GOT3 (cell line): ENCODE measurements around the gene TSPAN3.

Experiments used
- DNase-seq: peaks from one replicate; lab custom pipeline; 2025; ENCODE audit warnings: mixed read lengths; lab: John Stamatoyannopoulos, UW

Gene TSPAN3

GRCh38 chr15:77023576-77024272 is 47.2 kb downstream of the TSPAN3 start:
- DNase-seq = no peak

- no peak for DNase-seq
These were observed 48.0 kb downstream of the TSPAN3 start for GRCh38 chr15:77022646-77023575.

GRCh38 chr15:77021803-77022381 is 49.0 kb downstream of the TSPAN3 start:
- no peak for DNase-seq

- DNase-seq = no peak
These were observed 49.8 kb downstream of the TSPAN3 start for GRCh38 chr15:77021088-77021481.

GRCh38 chr15:77020348-77021087 is 50.4 kb downstream of the TSPAN3 start:
- DNase-seq = no peak

GRCh38 chr15:77019521-77020331 is 51.2 kb downstream of the TSPAN3 start:
- no peak for DNase-seq

GRCh38 chr15:77018796-77019505 is 52.0 kb downstream of the TSPAN3 start:
- DNase-seq = no peak

- no peak for DNase-seq
These were observed 52.9 kb downstream of the TSPAN3 start for GRCh38 chr15:77017761-77018720.

GRCh38 chr15:77017091-77017660 is 53.7 kb downstream of the TSPAN3 start:
- DNase-seq = no peak

GRCh38 chr15:77016321-77016695 is 54.6 kb downstream of the TSPAN3 start:
- DNase-seq = no peak

- no peak for DNase-seq
These were observed 55.1 kb downstream of the TSPAN3 start for GRCh38 chr15:77015646-77016320.

- no peak for DNase-seq
These were observed 56.5 kb downstream of the TSPAN3 start for GRCh38 chr15:77014132-77015081.

GRCh38 chr15:77013776-77014131 is 57.2 kb downstream of the TSPAN3 start:
- DNase-seq = no peak

- DNase-seq = no peak
These were observed 58.0 kb downstream of the TSPAN3 start for GRCh38 chr15:77012868-77013267.

GRCh38 chr15:77012117-77012712 is 58.7 kb downstream of the TSPAN3 start:
- no peak for DNase-seq

- no peak for DNase-seq
These were observed 60.1 kb downstream of the TSPAN3 start for GRCh38 chr15:77010857-77011256.

GRCh38 chr15:77010312-77010686 is 60.6 kb downstream of the TSPAN3 start:
- no peak for DNase-seq
